ENCODE results near the gene LRSAM1.
A peak's percentile ranks its signal among the peaks of the same experiment; 100 is the strongest.

The LRSAM1 gene

GRCh38 chr9:127423476-127423933 is 27.8 kb upstream of the LRSAM1 start:
- Histone ChIP-seq H3K27me3 (ENCODE audit: insufficient read depth, low read length, poor library complexity) (no peaks in the 10 kb centered on the region), H3K4me1 (ENCODE audit: insufficient read depth, low read length) (peaks cover 31% of the 10 kb centered on the region), H2AFZ (ENCODE audit: low read depth, low read length) (peak overlapping the region; percentile 89), H3K27ac (ENCODE audit: low read length) (peak overlapping the region; percentile 81), H3K79me2 (ENCODE audit: insufficient read depth, low read length) (peaks cover 42% of the 10 kb centered on the region), H3K4me3 (ENCODE audit: low read depth in 1 of 2, low read length in 2 of 2) (peak overlapping the region; percentile 45 to 89), H4K20me1 (ENCODE audit: insufficient read depth, low read length) (peaks cover 7% of the 10 kb centered on the region; the same call in 1 of the 2 replicates), H3K4me2 (ENCODE audit: insufficient read depth, low read length) (peak overlapping the region; percentile 92), H3K9me3 (ENCODE audit: insufficient read depth, low read length, severe bottlenecking) (no peaks in the 10 kb centered on the region), H3K36me3 (ENCODE audit: insufficient read depth, low read length) (0 out of 2 replicates have a peak, but pooled peaks cover 4% of the 10 kb centered on the region), H3K9ac (ENCODE audit: low read depth, low read length) (peak overlapping the region; percentile 71)
- TF ChIP-seq EZH2 (IDR thresholded peaks at IDR 0.05; ENCODE audit: borderline replicate concordance, low read depth, low read length, severe bottlenecking) (no peak), CTCF (IDR thresholded peaks at IDR 0.05; ENCODE audit: borderline replicate concordance, extremely low read depth, low read length, poor library complexity, severe bottlenecking) (no peak)
- ATAC-seq (ENCODE audit: insufficient read depth, low read depth) (peak; percentile 1; the same call in 1 of the 3 replicates), DNase-seq (no peak)

GRCh38 chr9:127423934-127424675 is 27.2 kb upstream of the LRSAM1 start, which contains the start of gene ZNF79:
TSS of gene ZNF79 (plus strand) at chr9:127424382. CDS start at chr9:127424788, 406 bp downstream.
- peaks cover 2% of the 10 kb centered on the region; the same call in 1 of the 2 replicates for H4K20me1 ChIP-seq (ENCODE audit: insufficient read depth, low read length)
- DNase-seq (peak; percentile 88), ATAC-seq (ENCODE audit: insufficient read depth, low read depth) (peak; percentile 89)
- peak within 1 kb of the TSS; percentile 45 to 89 for H3K4me3 ChIP-seq (ENCODE audit: low read depth in 1 of 2, low read length in 2 of 2)
- peaks cover 31% of the 10 kb centered on the region for H3K4me1 ChIP-seq (ENCODE audit: insufficient read depth, low read length)
- H3K27me3 ChIP-seq (ENCODE audit: insufficient read depth, low read length, poor library complexity), result no peaks in the 10 kb centered on the region
- peak within 1 kb of the TSS; percentile 89 for H2AFZ ChIP-seq (ENCODE audit: low read depth, low read length)
- peak within 1 kb of the TSS; percentile 92 for H3K4me2 ChIP-seq (ENCODE audit: insufficient read depth, low read length)
- no peaks in the 10 kb centered on the region for H3K9me3 ChIP-seq (ENCODE audit: insufficient read depth, low read length, severe bottlenecking)
- H3K27ac ChIP-seq (ENCODE audit: low read length), result peak within 1 kb of the TSS; percentile 81
- peaks cover 7% of the 10 kb centered on the region; the same call in 1 of the 2 replicates for H3K36me3 ChIP-seq (ENCODE audit: insufficient read depth, low read length)
- H3K79me2 ChIP-seq (ENCODE audit: insufficient read depth, low read length), result peaks cover 42% of the 10 kb centered on the region
- H3K9ac ChIP-seq (ENCODE audit: low read depth, low read length), result peak within 1 kb of the TSS; percentile 71
- TF ChIP-seq EZH2 (IDR thresholded peaks at IDR 0.05; ENCODE audit: borderline replicate concordance, low read depth, low read length, severe bottlenecking) (no peak), CTCF (IDR thresholded peaks at IDR 0.05; ENCODE audit: borderline replicate concordance, extremely low read depth, low read length, poor library complexity, severe bottlenecking) (no peak)

GRCh38 chr9:127424676-127424999 is 26.7 kb upstream of the LRSAM1 start:
- peak overlapping the region; percentile 45 to 89; a peak in 3 of 4 replicates for H3K4me3 ChIP-seq (ENCODE audit: low read depth in 1 of 2, low read length in 2 of 2)
- H3K9ac ChIP-seq (ENCODE audit: low read depth, low read length), result peak overlapping the region; percentile 71
- H3K36me3 ChIP-seq (ENCODE audit: insufficient read depth, low read length), result peaks cover 7% of the 10 kb centered on the region; the same call in 1 of the 2 replicates
- H3K4me1 ChIP-seq (ENCODE audit: insufficient read depth, low read length), result peaks cover 31% of the 10 kb centered on the region
- H2AFZ ChIP-seq (ENCODE audit: low read depth, low read length), result peak overlapping the region; percentile 89
- H3K79me2 ChIP-seq (ENCODE audit: insufficient read depth, low read length), result peaks cover 42% of the 10 kb centered on the region
- no peak for TF ChIP-seq CTCF (IDR thresholded peaks at IDR 0.05; ENCODE audit: borderline replicate concordance, extremely low read depth, low read length, poor library complexity, severe bottlenecking)
- TF ChIP-seq EZH2 (IDR thresholded peaks at IDR 0.05; ENCODE audit: borderline replicate concordance, low read depth, low read length, severe bottlenecking), result no peak
- peak; percentile 44 for ATAC-seq (ENCODE audit: insufficient read depth, low read depth)
- H3K27me3 ChIP-seq (ENCODE audit: insufficient read depth, low read length, poor library complexity), result no peaks in the 10 kb centered on the region
- H3K27ac ChIP-seq (ENCODE audit: low read length), result peak overlapping the region; percentile 81
- H3K4me2 ChIP-seq (ENCODE audit: insufficient read depth, low read length), result peak overlapping the region; percentile 92
- no peaks in the 10 kb centered on the region for H3K9me3 ChIP-seq (ENCODE audit: insufficient read depth, low read length, severe bottlenecking)
- DNase-seq, result no peak
- H4K20me1 ChIP-seq (ENCODE audit: insufficient read depth, low read length), result no peaks in the 10 kb centered on the region

Data from DND-41 (cell line).